MCF 10A (cell line): Measurements from ENCODE around the gene MARVELD3. TPM values are rescaled to one million over a fixed set of nuclear protein-coding genes. Genes with fewer than 3 reads are reported as not detected.

Experiments used
- BruUV-seq: library from RNA; stranded (reverse); fragments of 400-500 nt; replicated peaks from 2 replicates; lab custom pipeline; 2021; lab: Mats Ljungman, UMichigan
- CTCF ChIA-PET: fragments of 300-600 bp; sonication (Branson Sonifier 250); formaldehyde crosslinking; extraction: SDS; loops from one replicate; lab custom pipeline; 2021; ENCODE audit warnings: antibody characterized with exemption, inconsistent platforms; lab: Yijun Ruan, JAX
- POLR2A ChIA-PET: fragments of 300-600, 350-650 bp; sonication (Branson Sonifier 250); formaldehyde crosslinking; extraction: SDS; loops from one replicate; lab custom pipeline; 2020; ENCODE audit warnings: antibody characterized with exemption, inconsistent platforms; lab: Yijun Ruan, JAX
- DNase-seq: peaks from one replicate; pipeline ENCODE4 v3.0.0-alpha.2; 2018; ENCODE audit not compliant: unreplicated experiment
- H3K27ac Mint-ChIP-seq: one replicate; pipeline ENCODE4 v1.8.0; 2022; ENCODE audit warnings: mild to moderate bottlenecking, low read depth, mixed read lengths; ENCODE audit not compliant: unreplicated experiment
- H3K27me3 Mint-ChIP-seq: one replicate; pipeline ENCODE4 v1.8.0; 2022; ENCODE audit warnings: mixed read lengths; ENCODE audit not compliant: insufficient read depth, unreplicated experiment
- H3K36me3 Mint-ChIP-seq: one replicate; pipeline ENCODE4 v1.8.0; 2022; ENCODE audit warnings: mild to moderate bottlenecking, moderate library complexity, mixed read lengths; ENCODE audit not compliant: insufficient read depth, unreplicated experiment
- H3K4me1 Mint-ChIP-seq: one replicate; pipeline ENCODE4 v1.8.0; 2022; ENCODE audit warnings: mixed read lengths; ENCODE audit not compliant: insufficient read depth, unreplicated experiment
- H3K4me3 Mint-ChIP-seq: one replicate; pipeline ENCODE4 v1.8.0; 2022; ENCODE audit warnings: mild to moderate bottlenecking, moderate library complexity, mixed read lengths; ENCODE audit not compliant: unreplicated experiment
- H3K9me3 Mint-ChIP-seq: one replicate; pipeline ENCODE4 v1.8.0; 2022; ENCODE audit warnings: mixed read lengths; ENCODE audit not compliant: unreplicated experiment
- intact Hi-C: fragments of 100-400 bp; cut with micrococcal nuclease; formaldehyde crosslinking; loops from 2 replicates; pipeline ENCODE4 v1.14.1; 2022
- total RNA-seq: library from RNA; stranded (reverse); gene quantifications from 2 replicates; pipeline ENCODE4 v1.2.3, GENCODE V29; 2022
- TF ChIP-seq, protein P1 (sequence below): fragments of 200-600 bp; IDR thresholded peaks from one replicate; pipeline ENCODE4 v1.8.0; 2022; ENCODE audit warnings: antibody characterized with exemption, mild to moderate bottlenecking; ENCODE audit not compliant: unreplicated experiment

MARVELD3 gene
- total RNA-seq, 1 experiment from 2014 or later: 1.3 TPM

DNA sequence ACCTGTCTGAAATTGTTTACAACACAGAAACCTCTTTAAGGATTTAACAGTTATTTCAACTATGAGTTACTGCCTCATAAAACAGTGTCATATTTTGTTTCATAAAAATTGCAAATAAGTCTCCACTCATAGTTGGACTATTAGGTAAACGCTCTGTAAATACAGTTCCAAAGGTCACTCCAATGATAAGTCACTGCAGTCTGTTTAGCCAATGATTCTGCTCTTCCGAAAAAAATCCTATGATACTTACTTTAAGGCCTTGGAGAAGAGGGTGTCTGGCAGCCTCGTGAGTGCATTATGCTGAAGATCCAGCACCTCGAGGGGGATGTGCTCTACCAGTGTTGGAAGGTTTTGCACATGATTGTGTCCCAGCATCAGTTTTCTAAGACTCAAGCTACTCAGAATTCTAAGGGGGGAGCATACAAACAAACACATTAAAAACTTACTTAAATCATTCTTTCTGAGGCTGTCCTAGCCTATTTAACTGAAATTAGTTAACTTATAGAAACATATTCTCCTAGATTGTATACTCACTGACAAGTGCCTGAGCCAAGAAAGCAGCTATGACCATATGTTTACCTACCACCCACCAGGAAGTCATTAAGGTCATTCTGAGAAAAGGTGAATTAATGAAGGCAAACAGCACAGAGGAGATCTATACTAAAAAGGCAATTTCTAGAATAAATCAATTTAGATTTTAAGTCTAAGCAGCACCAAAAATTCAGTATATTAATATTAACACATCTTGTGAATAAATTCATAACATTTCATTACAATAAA is 41.1 kb downstream of the MARVELD3 start:
- Mint-ChIP-seq H3K4me3 (no peak overlapping the region), H3K4me1 (no peaks in the 10 kb centered on the region), H3K9me3 (no peaks in the 10 kb centered on the region), H3K27ac (no peak overlapping the region), H3K36me3 (peaks cover 66% of the 10 kb centered on the region), H3K27me3 (no peaks in the 10 kb centered on the region)
- intact Hi-C loops: no loop called here
- ChIA-PET CTCF (no interaction called here), POLR2A (no interaction called here)
- no peak for DNase-seq
- no TSS peak for BruUV-seq
- TF ChIP-seq, protein P1, sequence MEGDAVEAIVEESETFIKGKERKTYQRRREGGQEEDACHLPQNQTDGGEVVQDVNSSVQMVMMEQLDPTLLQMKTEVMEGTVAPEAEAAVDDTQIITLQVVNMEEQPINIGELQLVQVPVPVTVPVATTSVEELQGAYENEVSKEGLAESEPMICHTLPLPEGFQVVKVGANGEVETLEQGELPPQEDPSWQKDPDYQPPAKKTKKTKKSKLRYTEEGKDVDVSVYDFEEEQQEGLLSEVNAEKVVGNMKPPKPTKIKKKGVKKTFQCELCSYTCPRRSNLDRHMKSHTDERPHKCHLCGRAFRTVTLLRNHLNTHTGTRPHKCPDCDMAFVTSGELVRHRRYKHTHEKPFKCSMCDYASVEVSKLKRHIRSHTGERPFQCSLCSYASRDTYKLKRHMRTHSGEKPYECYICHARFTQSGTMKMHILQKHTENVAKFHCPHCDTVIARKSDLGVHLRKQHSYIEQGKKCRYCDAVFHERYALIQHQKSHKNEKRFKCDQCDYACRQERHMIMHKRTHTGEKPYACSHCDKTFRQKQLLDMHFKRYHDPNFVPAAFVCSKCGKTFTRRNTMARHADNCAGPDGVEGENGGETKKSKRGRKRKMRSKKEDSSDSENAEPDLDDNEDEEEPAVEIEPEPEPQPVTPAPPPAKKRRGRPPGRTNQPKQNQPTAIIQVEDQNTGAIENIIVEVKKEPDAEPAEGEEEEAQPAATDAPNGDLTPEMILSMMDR: no peak

DNA sequence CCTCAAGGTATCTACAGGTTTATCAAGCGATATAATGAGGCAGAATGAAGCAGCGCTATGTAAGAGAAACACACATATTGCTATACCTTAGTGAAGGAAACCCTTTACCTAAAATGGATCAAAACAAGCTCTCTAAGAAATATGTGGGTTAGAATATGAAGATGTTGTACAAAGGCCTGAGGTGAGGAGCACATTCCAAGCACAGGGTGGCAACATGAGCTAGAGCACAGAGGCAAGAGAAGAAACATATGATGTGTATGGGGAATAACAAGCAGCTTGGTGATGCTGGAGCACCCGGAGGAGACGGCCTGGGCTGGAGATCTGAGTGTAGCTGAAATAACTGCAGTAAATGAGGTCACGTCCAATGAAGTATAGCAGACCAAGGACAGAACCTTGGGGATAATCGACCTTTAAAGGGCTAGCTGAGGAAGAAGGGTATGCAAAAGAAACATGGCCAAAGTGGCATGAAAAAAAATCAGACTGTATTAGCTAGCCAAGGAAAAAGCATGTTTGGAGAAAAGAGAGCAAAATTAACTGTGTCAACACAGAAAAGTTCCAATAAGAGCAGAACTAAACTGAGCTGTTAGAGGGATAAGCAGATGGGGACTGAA is 44.0 kb downstream of the MARVELD3 start:
- Mint-ChIP-seq H3K4me3 (no peak overlapping the region), H3K9me3 (no peaks in the 10 kb centered on the region), H3K27ac (no peak overlapping the region), H3K27me3 (no peaks in the 10 kb centered on the region), H3K4me1 (no peaks in the 10 kb centered on the region), H3K36me3 (peaks cover 47% of the 10 kb centered on the region)
- TF ChIP-seq, protein P1: no peak
- intact Hi-C loops: no loop called here
- BruUV-seq: no TSS peak
- CTCF ChIA-PET: interaction anchor here (0.5 to 1.7 kb wide), 5 partner anchors 9 to 1895 kb away, joined by 3 to 5 read pairs (median 3); no protein-coding TSS in a partner anchor
- no peak for DNase-seq
- POLR2A ChIA-PET: no interaction called here

DNA sequence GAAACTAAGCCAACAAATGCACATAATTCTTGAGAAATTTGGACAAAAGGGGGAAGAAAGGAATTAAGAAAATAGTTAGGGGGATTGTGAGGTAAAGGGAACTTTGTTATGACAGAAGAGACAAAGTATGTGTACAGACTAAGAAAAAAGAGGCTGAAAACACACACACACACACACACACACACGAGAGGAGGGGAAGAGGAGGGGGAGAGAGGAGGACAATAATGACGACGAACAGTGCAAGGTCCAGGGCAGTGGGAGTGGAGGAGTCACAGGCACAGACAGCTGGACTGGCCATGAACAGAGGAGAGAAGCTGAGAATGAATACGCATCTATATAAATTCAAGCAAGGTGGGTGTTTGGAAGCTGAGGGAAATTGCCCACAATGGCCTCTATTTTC is 44.6 kb downstream of the MARVELD3 start:
- H3K4me3 Mint-ChIP-seq: no peak overlapping the region
- no peak for DNase-seq
- no peaks in the 10 kb centered on the region for H3K4me1 Mint-ChIP-seq
- intact Hi-C loops: no loop called here
- BruUV-seq: no TSS peak
- H3K9me3 Mint-ChIP-seq: no peaks in the 10 kb centered on the region
- H3K27ac Mint-ChIP-seq: no peak overlapping the region
- H3K27me3 Mint-ChIP-seq: no peaks in the 10 kb centered on the region
- ChIA-PET CTCF (interaction anchor here (0.5 to 1.7 kb wide), 4 partner anchors 10 to 1894 kb away, joined by 3 to 5 read pairs (median 3); no protein-coding TSS in a partner anchor), POLR2A (no interaction called here)
- peaks cover 44% of the 10 kb centered on the region for H3K36me3 Mint-ChIP-seq
- TF ChIP-seq, protein P1: no peak

DNA sequence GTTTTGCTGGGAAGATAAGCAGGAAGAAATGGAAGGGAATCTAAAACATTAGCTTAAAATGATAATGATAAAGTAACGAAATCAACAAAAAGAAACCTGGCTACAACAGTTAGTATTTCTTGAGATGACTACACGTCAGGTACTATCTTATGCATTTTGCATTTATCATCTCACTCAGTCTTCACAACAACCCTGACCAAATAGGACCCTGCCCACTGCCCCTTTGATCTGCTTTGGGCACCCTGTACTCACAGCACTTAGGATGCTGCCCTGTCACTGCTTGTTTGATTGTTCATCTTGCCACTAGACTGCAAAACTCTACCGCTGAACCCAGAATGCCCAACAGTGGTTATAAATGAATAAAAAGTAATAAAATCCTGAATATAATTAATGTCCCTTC is 45.2 kb downstream of the MARVELD3 start:
- H3K4me1 Mint-ChIP-seq: no peaks in the 10 kb centered on the region
- no peak overlapping the region for H3K4me3 Mint-ChIP-seq
- no TSS peak for BruUV-seq
- no peak overlapping the region for H3K27ac Mint-ChIP-seq
- no peak for DNase-seq
- intact Hi-C loops: no loop called here
- ChIA-PET POLR2A (no interaction called here), CTCF (no interaction called here)
- peaks cover 42% of the 10 kb centered on the region for H3K36me3 Mint-ChIP-seq
- TF ChIP-seq, protein P1: no peak
- H3K27me3 Mint-ChIP-seq: no peaks in the 10 kb centered on the region
- no peaks in the 10 kb centered on the region for H3K9me3 Mint-ChIP-seq
